Measurements from ENCODE around the gene GPAM. TPM values are rescaled to one million over a fixed set of nuclear protein-coding genes. Genes with fewer than 3 reads are reported as not detected.

The GPAM gene
- total and polyA plus RNA-seq, 7 donors, result 0.92 to 61.4 (median 5.5) TPM

DNA sequence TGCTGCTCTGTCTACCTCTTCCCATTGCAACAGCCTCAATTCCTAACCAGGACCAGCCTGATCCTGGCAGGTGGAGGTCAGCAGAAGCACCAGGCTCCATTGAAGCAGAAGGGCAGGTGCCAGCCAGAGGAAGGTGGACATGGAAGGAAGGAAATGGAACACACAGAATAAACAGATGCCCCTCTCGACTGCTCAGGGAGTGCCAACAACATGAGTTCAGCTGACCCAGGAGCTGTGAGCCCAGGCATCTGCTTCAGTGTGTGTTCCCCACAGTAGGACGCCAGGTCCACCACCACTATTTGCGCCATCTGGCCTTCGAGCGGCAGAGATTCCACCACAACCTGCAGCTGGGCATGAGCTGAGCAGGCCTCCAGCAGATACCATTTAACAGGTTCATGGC is 56.7 kb downstream of the GPAM start:
- H3K9me3 ChIP-seq, result no peaks in the 10 kb centered on the region
- intact Hi-C loops (cut with DNase I), result no loop called here
- DNase-seq, result no peak
- TF ChIP-seq, protein P1, sequence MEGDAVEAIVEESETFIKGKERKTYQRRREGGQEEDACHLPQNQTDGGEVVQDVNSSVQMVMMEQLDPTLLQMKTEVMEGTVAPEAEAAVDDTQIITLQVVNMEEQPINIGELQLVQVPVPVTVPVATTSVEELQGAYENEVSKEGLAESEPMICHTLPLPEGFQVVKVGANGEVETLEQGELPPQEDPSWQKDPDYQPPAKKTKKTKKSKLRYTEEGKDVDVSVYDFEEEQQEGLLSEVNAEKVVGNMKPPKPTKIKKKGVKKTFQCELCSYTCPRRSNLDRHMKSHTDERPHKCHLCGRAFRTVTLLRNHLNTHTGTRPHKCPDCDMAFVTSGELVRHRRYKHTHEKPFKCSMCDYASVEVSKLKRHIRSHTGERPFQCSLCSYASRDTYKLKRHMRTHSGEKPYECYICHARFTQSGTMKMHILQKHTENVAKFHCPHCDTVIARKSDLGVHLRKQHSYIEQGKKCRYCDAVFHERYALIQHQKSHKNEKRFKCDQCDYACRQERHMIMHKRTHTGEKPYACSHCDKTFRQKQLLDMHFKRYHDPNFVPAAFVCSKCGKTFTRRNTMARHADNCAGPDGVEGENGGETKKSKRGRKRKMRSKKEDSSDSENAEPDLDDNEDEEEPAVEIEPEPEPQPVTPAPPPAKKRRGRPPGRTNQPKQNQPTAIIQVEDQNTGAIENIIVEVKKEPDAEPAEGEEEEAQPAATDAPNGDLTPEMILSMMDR (IDR thresholded peaks at IDR 0.05), result no peak
- TF ChIP-seq POLR2A (IDR thresholded peaks at IDR 0.05) (no peak), POLR2AphosphoS5 (IDR thresholded peaks at IDR 0.05) (no peak), EP300 (IDR thresholded peaks at IDR 0.05) (no peak)
- no peak overlapping the region for H3K4me3 ChIP-seq
- 89 to 90% methylated on average over 5 of the region's 5 CpGs for WGBS, 2 donors
- no peak overlapping the region for H3K27ac ChIP-seq
- no peaks in the 10 kb centered on the region for H3K27me3 ChIP-seq
- H3K4me1 ChIP-seq, result peaks cover 0 to 6% (median 0%) of the 10 kb centered on the region in 4 donors
- H3K36me3 ChIP-seq, result no peaks in the 10 kb centered on the region

DNA sequence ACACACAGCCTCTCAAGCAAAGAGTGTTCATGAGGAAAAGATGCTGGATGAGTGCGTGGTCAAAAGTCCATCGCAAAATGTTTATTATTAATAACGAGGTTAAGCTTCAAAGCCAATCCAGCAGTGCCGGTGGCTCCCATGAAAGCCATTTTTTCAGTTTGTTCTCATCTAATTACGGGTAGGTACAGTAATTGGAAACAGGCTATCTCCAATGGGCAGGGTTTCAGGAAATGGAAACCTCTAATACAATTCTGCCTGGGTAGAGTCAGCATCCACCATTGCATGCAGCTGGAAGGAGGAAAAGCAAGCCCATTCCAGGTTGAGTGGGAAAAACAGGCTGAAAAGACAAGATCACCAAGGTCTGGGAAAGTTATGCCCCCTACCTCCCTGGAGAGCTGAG is 57.4 kb downstream of the GPAM start:
- 77 to 88% methylated on average over 5 of the region's 5 CpGs for WGBS, 2 donors
- Histone ChIP-seq H3K27me3 (no peaks in the 10 kb centered on the region), H3K9me3 (no peaks in the 10 kb centered on the region), H3K27ac (no peak overlapping the region), H3K4me1 (peaks cover 0 to under 1% (median 0%) of the 10 kb centered on the region in 4 donors), H3K36me3 (no peaks in the 10 kb centered on the region), H3K4me3 (no peak overlapping the region)
- intact Hi-C loops (cut with DNase I), result no loop called here
- TF ChIP-seq POLR2A (IDR thresholded peaks at IDR 0.05) (no peak), EP300 (IDR thresholded peaks at IDR 0.05) (no peak), POLR2AphosphoS5 (IDR thresholded peaks at IDR 0.05) (no peak)
- TF ChIP-seq, protein P1 (IDR thresholded peaks at IDR 0.05), result no peak
- DNase-seq, result no peak

DNA sequence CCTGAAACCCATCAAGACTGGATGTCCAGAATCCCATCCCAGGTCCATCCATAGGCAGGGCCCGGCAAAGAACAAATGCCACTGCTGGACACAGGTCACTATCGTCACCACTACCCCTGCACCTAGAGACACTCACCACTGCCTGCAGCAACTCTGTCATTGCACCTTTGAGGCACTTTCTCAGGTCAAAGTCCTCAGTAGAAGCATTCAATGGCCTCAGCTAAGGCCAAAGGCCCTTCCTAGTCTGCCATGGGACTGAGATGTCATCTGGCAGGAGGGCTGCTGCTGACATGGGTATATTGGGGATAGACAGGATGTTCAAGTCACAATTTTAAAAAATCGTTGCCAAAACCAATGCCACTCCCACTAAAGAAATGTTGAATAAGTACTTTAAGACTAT is 58.7 kb downstream of the GPAM start:
- DNase-seq, result no peak
- WGBS, 2 donors, result 72 to 86% methylated on average over 3 of the region's 3 CpGs
- H3K27me3 ChIP-seq, result no peaks in the 10 kb centered on the region
- intact Hi-C loops (cut with DNase I), result no loop called here
- H3K4me3 ChIP-seq, result no peak overlapping the region
- no peaks in the 10 kb centered on the region for H3K4me1 ChIP-seq
- no peaks in the 10 kb centered on the region for H3K9me3 ChIP-seq
- no peak overlapping the region for H3K27ac ChIP-seq
- TF ChIP-seq POLR2AphosphoS5 (IDR thresholded peaks at IDR 0.05) (no peak), POLR2A (IDR thresholded peaks at IDR 0.05) (no peak), EP300 (IDR thresholded peaks at IDR 0.05) (no peak)
- TF ChIP-seq, protein P1 (IDR thresholded peaks at IDR 0.05), result no peak
- no peaks in the 10 kb centered on the region for H3K36me3 ChIP-seq

DNA sequence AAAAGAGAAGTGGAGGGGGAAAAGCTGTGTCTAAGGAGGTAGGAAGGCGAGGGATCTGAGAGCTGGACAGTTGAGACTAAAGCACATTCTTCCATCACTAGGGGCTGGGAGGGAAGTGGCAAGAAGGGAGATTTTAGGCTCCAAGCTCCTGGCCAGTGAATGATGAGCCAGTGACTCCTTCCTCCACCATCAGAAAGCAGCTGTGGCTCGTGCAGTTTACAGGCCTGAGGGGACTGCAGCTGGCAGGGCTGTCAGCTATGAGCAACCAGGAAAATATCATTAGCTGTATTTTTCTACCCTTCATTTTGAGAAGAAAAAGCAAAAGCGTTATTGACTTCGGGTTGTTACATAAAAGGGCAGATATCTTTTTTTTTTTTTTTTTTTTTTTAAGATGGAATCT is 60.7 kb downstream of the GPAM start:
- no peaks in the 10 kb centered on the region for H3K27me3 ChIP-seq
- H3K27ac ChIP-seq, result no peak overlapping the region
- TF ChIP-seq POLR2AphosphoS5 (IDR thresholded peaks at IDR 0.05) (no peak), POLR2A (IDR thresholded peaks at IDR 0.05) (no peak), EP300 (IDR thresholded peaks at IDR 0.05) (no peak)
- TF ChIP-seq, protein P1 (IDR thresholded peaks at IDR 0.05), result no peak
- WGBS, 2 donors, result 69 to 72% methylated on average over 4 of the region's 4 CpGs
- H3K4me3 ChIP-seq, result no peak overlapping the region
- no peaks in the 10 kb centered on the region for H3K36me3 ChIP-seq
- intact Hi-C loops (cut with DNase I), result no loop called here
- DNase-seq, result no peak
- no peaks in the 10 kb centered on the region for H3K4me1 ChIP-seq
- no peaks in the 10 kb centered on the region for H3K9me3 ChIP-seq

DNA sequence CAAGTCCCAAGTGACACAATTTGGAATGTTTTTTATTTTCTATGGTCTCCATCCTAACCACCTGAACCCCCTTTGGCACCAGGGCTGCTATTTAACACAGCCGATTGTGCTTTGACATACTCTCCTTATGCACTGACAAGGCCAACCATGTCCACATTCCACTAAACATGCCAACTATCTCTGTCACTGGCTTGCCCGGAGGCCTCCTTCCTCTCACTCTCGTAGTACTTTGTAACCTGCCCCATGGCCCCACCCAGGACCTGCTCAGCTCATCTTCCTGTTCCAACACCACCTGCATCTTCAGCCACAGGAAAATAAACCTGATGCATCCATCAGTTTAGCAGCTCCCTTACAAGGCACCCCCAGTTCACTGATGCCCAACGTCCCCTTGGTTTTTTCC is 63.1 kb downstream of the GPAM start:
- no peak for TF ChIP-seq POLR2AphosphoS5 (IDR thresholded peaks at IDR 0.05)
- no peak for DNase-seq
- H3K4me3 ChIP-seq, result no peak overlapping the region
- H3K9me3 ChIP-seq, result no peaks in the 10 kb centered on the region
- intact Hi-C loops (cut with DNase I), result no loop called here
- no peaks in the 10 kb centered on the region for H3K4me1 ChIP-seq
- WGBS, 2 donors, result 74 to 87% methylated on average over 4 of the region's 4 CpGs
- no peak overlapping the region for H3K27ac ChIP-seq
- H3K27me3 ChIP-seq, result no peaks in the 10 kb centered on the region
- H3K36me3 ChIP-seq, result no peaks in the 10 kb centered on the region
